Stimulated activated CD8-positive, alpha-beta memory T cell treated with anti-CD3 and anti-CD28 coated beads, Interleukin-15, amount 100 ng/mL, for 48 hours (primary cell): ENCODE data around the gene SH3D21.
A peak's percentile ranks its signal among the peaks of the same experiment; 100 is the strongest.

Experiments used
- DNase-seq, 2 donors: peaks; one replicate each; pipeline ENCODE4 v3.0.0-alpha.2; 2020; ENCODE audit warnings: low read depth in 2 of 2

The SH3D21 gene

DNA sequence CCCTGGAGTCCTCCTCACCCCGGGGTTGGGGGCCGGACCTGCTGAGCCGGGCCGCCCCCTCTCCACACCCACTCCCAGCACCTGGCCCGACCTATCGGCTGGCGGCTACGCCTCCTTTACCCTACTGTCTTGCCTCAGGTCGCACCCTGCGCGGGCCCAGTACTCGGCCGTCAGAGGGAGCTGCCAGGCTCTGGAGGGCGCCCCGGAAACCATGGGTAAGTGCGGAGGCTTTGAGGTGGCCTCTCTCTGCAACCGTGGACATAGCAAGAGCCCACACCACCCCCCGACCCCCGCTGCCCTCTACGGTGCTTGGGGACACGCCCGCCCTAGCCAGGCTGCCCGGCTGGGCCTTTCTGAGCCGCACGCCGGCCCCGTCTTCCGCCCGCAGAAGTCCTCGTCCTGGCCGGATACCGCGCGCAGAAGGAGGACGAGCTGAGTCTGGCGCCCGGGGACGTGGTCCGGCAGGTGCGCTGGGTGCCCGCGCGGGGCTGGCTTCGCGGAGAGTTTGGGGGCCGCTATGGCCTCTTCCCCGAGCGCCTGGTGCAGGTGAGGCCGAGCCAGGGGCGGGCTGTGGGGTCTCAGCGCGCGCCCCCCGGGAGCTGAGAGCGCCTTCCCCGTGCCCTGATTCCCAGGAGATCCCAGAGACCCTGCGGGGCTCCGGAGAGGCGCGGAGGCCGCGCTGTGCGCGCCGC is at the start of gene SH3D21:
Gene SH3D21, plus strand, starts transcription at position 159 of the 692 bp plus-strand sequence. Its CDS starts 53 bp downstream, at position 212.
- no peak for DNase-seq

GRCh38 chr1:36256558-36257374 is 49.4 kb upstream of the SH3D21 start:
- DNase-seq = no peak

DNA sequence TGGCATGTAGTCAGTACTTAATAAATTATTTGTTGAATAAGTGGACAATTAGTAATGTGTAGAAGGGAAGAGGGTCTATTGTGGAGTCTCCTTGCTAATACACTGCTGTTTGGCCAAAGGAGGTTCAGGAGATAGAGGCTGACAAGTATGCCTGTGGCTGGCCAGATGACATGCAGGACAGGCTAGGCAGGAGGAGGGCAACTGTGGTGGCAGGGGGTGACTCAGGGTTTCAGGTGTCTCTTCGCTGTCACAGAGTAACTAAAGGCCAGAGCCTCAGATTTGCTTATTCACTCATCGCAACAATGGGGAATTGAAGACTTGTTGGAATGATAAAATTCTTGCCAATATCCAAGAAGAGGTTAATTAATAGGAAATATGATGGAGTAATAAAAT is 48.8 kb upstream of the SH3D21 start:
- DNase-seq = peak in 1 of 2 donors; percentile 10

GRCh38 chr1:36258960-36259344 is 47.2 kb upstream of the SH3D21 start:
- no peak for DNase-seq

DNA sequence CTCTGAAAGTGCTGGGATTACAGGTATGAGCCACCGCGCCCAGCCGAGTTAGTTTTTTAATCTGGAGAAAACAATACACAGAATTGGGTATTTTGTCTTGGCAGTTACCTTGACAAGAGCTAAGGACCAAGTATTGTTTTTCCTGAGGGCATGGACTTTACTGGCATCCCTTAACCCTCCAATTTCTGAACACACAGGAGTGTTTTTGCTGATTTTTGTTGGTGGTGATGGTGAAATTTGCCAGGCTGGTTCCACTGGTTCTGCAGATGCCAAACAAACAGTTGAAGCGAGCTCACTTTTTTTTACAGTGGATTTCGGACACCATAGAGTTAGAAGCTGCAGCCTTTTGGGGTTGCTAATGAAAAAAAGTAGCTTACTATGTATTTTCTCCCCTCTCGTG is 37.2 kb upstream of the SH3D21 start:
- DNase-seq = no peak

GRCh38 chr1:36269408-36269838 is 36.7 kb upstream of the SH3D21 start:
- no peak for DNase-seq

DNA sequence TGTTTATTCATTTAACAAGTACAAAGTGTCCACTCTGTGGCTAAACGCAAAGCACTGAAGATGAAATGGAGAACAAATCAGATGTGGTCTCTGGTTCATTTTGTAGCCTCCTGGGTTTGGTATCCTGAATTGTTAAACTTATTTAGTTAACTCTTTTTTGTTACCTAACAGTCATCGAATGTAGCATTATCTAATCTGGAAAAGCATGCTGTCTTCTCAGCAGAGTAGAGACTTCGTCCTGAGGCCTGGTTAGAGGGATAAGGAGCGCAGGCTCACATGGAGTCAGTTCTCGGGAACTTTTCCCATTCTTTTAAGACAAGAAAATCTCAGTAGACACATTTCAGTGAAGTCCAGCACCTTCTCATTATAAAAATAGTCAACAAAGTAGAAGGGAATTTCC is 33.1 kb upstream of the SH3D21 start:
- no peak for DNase-seq

- DNase-seq = no peak
Observed at GRCh38 chr1:36274201-36274600, 32.0 kb upstream of the SH3D21 start.

DNA sequence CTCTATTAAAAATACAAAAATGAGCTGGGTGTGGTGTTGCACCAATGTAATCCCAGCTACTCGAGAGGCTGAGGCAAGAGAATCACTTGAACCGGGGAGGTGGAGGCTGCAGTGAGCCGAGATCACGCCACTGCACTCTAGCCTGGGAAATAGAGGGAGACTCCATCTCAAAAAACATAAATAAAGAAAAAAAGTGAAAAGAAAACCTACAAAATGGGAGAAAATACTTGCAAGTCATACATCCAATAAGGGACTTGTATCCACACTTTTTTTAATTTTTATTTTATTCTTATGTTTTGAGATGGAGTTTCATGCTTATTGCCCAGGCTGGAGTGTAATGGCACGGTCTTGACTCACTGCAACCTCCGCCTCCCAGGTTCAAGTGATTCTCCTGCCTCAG is 29.5 kb upstream of the SH3D21 start:
- no peak for DNase-seq

GRCh38 chr1:36279110-36279788 is 26.9 kb upstream of the SH3D21 start:
- no peak for DNase-seq

DNA sequence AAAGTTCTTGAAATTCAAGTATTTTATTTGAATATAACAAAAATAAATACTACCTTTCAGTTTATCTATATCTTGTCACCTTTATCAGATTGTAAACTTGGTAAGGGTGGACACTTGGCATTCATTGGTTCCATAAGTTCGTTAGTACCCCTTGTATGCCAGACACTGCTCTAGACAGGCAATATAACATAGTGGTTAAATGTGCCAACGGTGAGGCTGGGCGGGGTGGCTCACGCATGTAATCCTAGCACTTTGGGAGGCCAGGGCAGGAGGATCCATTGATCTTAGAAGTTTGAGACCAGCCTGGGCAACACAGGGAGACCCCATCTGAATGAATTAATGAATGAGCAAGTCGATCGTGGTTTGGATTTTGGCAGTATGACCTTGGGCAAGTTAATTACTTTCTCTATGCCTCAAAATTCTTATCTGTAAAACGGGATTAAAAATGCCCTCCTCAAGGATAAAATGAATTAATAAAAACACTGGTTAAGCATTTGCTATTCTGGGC is 26.3 kb upstream of the SH3D21 start:
- no peak for DNase-seq

DNA sequence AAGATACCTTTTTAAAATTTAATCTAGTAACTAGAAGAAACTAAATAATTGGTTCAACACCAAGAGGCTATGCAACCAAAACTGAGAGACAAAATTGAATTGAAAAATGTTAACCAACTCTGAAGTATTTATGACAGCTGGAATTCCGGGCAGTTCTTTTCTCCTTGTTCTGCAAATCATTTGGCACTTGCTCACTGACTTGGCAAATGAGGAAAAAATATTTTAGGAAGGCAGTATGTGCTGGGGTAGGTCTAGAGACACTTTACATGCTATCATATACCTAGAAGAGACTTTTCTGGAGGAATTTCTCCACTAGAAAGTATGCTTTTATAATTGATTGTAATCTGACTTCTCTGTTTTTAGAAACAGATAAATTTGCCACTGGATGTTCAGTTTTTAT is 22.1 kb upstream of the SH3D21 start:
- no peak for DNase-seq

DNA sequence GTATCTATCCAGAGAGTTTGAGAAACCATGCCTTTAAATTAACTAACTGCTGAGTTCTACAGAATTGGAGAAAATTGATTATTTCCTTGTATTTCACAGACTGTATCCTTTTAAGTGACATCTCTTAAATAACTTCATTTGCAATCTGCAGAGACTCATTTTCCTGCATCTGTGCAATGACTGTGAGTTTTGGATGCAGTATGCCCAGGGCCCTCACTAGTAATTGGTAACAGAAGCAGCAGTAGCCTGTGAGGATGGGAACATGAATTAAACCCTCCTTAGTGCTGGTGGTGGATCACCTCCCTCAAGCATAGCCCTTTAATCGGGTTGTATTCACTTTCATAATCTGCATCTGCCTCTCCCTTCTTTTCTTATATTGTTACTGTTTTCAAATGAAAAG is 21.7 kb upstream of the SH3D21 start:
- no peak for DNase-seq

GRCh38 chr1:36285443-36286101 is 20.6 kb upstream of the SH3D21 start:
- DNase-seq = no peak

GRCh38 chr1:36286802-36287201 is 19.4 kb upstream of the SH3D21 start:
- no peak for DNase-seq

- DNase-seq = no peak
Observed at GRCh38 chr1:36287595-36287994, 18.6 kb upstream of the SH3D21 start.

- no peak for DNase-seq
Observed at GRCh38 chr1:36295390-36295789, 10.8 kb upstream of the SH3D21 start.

DNA sequence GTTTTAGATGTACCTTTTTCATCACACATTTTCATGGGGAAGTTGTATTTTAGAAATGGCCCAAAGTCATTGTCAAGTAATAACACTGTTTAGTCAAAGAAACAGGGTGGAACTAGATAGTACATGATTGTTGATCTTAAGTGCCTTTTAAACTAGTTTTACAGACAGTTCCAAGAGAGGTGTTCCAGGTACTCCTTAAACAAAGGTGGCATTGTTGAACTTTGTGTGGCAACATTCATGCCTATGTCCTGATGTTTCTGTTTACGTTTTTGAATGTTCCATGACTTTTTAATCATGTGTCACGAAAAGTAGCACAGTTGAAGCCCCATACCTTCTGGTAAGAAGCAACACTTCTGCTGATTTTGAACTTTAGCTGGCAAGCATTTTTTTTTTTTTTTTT is 9.1 kb upstream of the SH3D21 start:
- no peak for DNase-seq

GRCh38 chr1:36298640-36299039 is 7.5 kb upstream of the SH3D21 start:
- DNase-seq = no peak

DNA sequence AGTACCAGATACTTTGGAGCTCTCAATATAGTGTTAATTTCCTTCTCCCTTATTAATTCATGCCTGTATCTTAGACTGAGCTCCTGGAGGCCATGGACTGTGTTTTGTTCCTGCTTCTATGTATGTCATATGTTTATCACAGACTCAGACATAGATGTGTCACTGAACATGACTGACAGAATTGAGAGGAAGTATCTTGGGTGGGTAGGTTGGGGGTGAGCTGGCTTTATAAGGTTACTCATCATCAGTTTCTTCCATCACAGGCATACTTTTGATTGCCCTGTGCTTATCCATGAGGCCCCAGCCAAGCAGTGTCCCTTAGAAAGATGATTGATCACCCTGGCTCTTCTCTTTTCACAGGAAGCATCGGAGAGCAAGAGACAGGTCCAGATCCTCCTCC is 5.6 kb upstream of the SH3D21 start:
- DNase-seq = no peak

DNA sequence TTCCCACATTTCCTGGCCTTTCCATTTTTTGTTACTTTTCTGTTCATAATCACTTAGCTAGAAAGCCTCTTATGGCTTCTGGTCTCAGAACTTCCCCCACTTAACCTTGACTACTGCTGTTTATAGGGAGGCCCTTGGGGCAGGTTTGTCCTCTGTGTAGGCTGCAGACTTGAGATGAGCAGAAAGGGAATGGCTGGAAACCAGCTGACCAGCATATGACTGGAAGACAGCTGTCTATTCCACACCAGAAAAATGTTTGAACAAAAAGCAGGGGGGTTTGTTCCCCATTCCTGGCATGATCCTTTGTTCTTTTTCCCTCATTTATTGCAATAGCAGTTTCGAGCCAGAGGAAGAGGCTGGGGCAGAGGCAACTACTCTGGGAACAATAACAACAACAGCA is 4.9 kb upstream of the SH3D21 start:
- no peak for DNase-seq

GRCh38 chr1:36303244-36303643 is 2.9 kb upstream of the SH3D21 start:
- DNase-seq = no peak
